B cell (primary cell): Measurements from ENCODE around the gene KCNMB2. TPM values are rescaled to one million over a fixed set of nuclear protein-coding genes. Genes with fewer than 3 reads are reported as not detected.

ENCODE experiments used
- ATAC-seq: fragments of 200-7000 bp; cut with Tn5 transposase; one replicate; pipeline ENCODE4 v1.10.0; 2021; ENCODE audit warnings: low read depth, mild to moderate bottlenecking, moderate number of reproducible peaks, moderate library complexity
- CTCF ChIA-PET: fragments of 350-600 bp; sonication (Branson Sonifier 250); formaldehyde crosslinking; loops from one replicate; lab custom pipeline; 2021; ENCODE audit warnings: antibody characterized with exemption, inconsistent platforms; lab: Charles Lee
- POLR2A ChIA-PET: fragments of 350-600 bp; sonication (Branson Sonifier 250); formaldehyde crosslinking; loops from one replicate; lab custom pipeline; 2021; ENCODE audit warnings: antibody characterized with exemption; lab: Charles Lee
- DNase-seq: peaks from one replicate; pipeline ENCODE4 v3.0.0; 2013
- H2AFZ ChIP-seq: 2 replicates; pipeline ENCODE4 v1.6.1; 2012; ENCODE audit warnings: mild to moderate bottlenecking, low read depth, low read length; ENCODE audit not compliant: insufficient read depth, poor library complexity, severe bottlenecking
- H3K27ac ChIP-seq, 2 donors: 1 replicate in 1 of 2; 2 replicates in 1 of 2; pipeline ENCODE4 v1.5.1; 2012 to 2013; ENCODE audit warnings: low read length in 2 of 2, mild to moderate bottlenecking in 2 of 2, moderate library complexity in 1 of 2
- H3K27me3 ChIP-seq, 4 experiments: fragments of 200-600 bp in 1 of 4; sonication (generic) in 1 of 4; replicated peaks in 1 of 4; 1 replicate in 2 of 4; 2 replicates in 2 of 4; pipeline versions ENCODE4 v1.6.1 to v1.7.0; 2013 to 2016; ENCODE audit warnings: low read length in 3 of 4, mild to moderate bottlenecking in 2 of 4, mixed read lengths in 1 of 4, moderate library complexity in 1 of 4; ENCODE audit not compliant: insufficient read depth in 4 of 4, control insufficient read depth in 3 of 4; ENCODE audit errors: control extremely low read depth in 1 of 4
- H3K36me3 ChIP-seq, 2 experiments: replicated peaks in 1 of 2; 1 replicate in 1 of 2; 2 replicates in 1 of 2; pipeline versions ENCODE4 v1.6.1 to v1.7.1; 2013; ENCODE audit warnings: low read length in 1 of 2; ENCODE audit not compliant: insufficient read depth in 2 of 2, control insufficient read depth in 1 of 2; ENCODE audit errors: control extremely low read depth in 1 of 2, extremely low read depth in 1 of 2
- H3K4me1 ChIP-seq, 2 donors: fragments of 200-600 bp in 1 of 2; sonication (generic) in 1 of 2; 1 replicate in 1 of 2; 2 replicates in 1 of 2; pipeline versions ENCODE4 v1.5.1 to v1.6.1; 2013 to 2017; ENCODE audit warnings: low read length in 2 of 2; ENCODE audit not compliant: control insufficient read depth in 2 of 2, insufficient read depth in 2 of 2
- H3K4me2 ChIP-seq: replicated peaks from 2 replicates; pipeline ENCODE3; 2012; ENCODE audit warnings: mild to moderate bottlenecking, low read depth, low read length; ENCODE audit not compliant: poor library complexity, severe bottlenecking
- H3K4me3 ChIP-seq, 5 experiments: fragments of 200-600 bp in 1 of 5; sonication (generic) in 1 of 5; 1 replicate in 3 of 5; 2 replicates in 2 of 5; pipeline versions ENCODE4 v1.5.1 to v1.7.0; 2011 to 2016; ENCODE audit warnings: low read length in 4 of 5, mild to moderate bottlenecking in 4 of 5, low read depth in 2 of 5, control low read depth in 1 of 5, moderate library complexity in 1 of 5; ENCODE audit not compliant: insufficient read depth in 1 of 5; ENCODE audit errors: control extremely low read depth in 1 of 5, extremely low read depth in 1 of 5
- H3K79me2 ChIP-seq: fragments of 200-600 bp; sonication (generic); one replicate; pipeline ENCODE4 v1.6.0; 2016; ENCODE audit warnings: low read length; ENCODE audit not compliant: control insufficient read depth, insufficient read depth
- H3K9ac ChIP-seq: fragments of 200-600 bp; sonication (generic); 2 replicates; pipeline ENCODE4 v1.6.1; 2017; ENCODE audit warnings: mild to moderate bottlenecking, low read length, moderate library complexity
- H3K9me3 ChIP-seq, 3 donors: one replicate each; pipeline versions ENCODE4 v1.6.1 to v1.7.1; 2013; ENCODE audit warnings: low read length in 2 of 3; ENCODE audit not compliant: control insufficient read depth in 2 of 3, insufficient read depth in 1 of 3; ENCODE audit errors: control extremely low read depth in 1 of 3
- H4K20me1 ChIP-seq: 2 replicates; pipeline ENCODE4 v1.6.0; 2012; ENCODE audit warnings: mild to moderate bottlenecking, low read length; ENCODE audit not compliant: insufficient read depth, control insufficient read depth, poor library complexity, severe bottlenecking
- H3K27ac Mint-ChIP-seq: one replicate; pipeline ENCODE4 v1.8.0; 2021; ENCODE audit warnings: mixed read lengths
- H3K27me3 Mint-ChIP-seq: one replicate; pipeline ENCODE4 v1.8.0; 2021; ENCODE audit warnings: mixed read lengths
- H3K4me1 Mint-ChIP-seq: one replicate; pipeline ENCODE4 v1.8.0; 2021; ENCODE audit warnings: mixed read lengths
- H3K4me3 Mint-ChIP-seq: one replicate; pipeline ENCODE4 v1.8.0; 2021; ENCODE audit warnings: mixed read lengths
- H3K9me3 Mint-ChIP-seq: one replicate; pipeline ENCODE4 v1.8.0; 2022; ENCODE audit warnings: mixed read lengths; ENCODE audit not compliant: insufficient read depth
- EZH2 ChIP-seq: IDR thresholded peaks from 2 replicates; pipeline ENCODE4 v1.6.1; 2012; ENCODE audit warnings: borderline replicate concordance, low read depth, mild to moderate bottlenecking, moderate library complexity, low read length; ENCODE audit not compliant: insufficient read depth, poor library complexity, severe bottlenecking
- WGBS: methylation state at CpG from one replicate; pipeline ENCODE4 v1.1.5; 2013; ENCODE audit warnings: missing lambda C conversion rate; ENCODE audit not compliant: insufficient coverage; 5-methylcytosine and 5-hydroxymethylcytosine counted together
- intact Hi-C: fragments of 100-400 bp; cut with micrococcal nuclease; formaldehyde crosslinking; loops from one replicate; pipeline ENCODE4 v1.10.0; 2022
- polyA plus RNA-seq: library from polyadenylated mRNA; depleted of rRNA; stranded (reverse); fragments of >200 nt; gene quantifications from 2 replicates; pipeline ENCODE4 v1.2.3, GENCODE V29; 2012
- total RNA-seq, 2 donors: library from RNA; stranded (reverse); fragments of 120-200 nt in 1 of 2; gene quantifications; 1 replicate in 1 of 2; 2 replicates in 1 of 2; pipeline versions ENCODE4 v1.2.3 to v1.2.4, GENCODE V29; 2013 to 2022
- TF ChIP-seq, protein P1 (sequence below): fragments of 200-600 bp; IDR thresholded peaks from one replicate; pipeline ENCODE4 v1.8.0; 2022; ENCODE audit warnings: antibody characterized with exemption, mild to moderate bottlenecking

Gene KCNMB2
- total and polyA plus RNA-seq, 2 donors (not counting 1 experiment from before 2014, with no cell fraction given), result not detected

GRCh38 chr3:178512647-178513046 lies 23.6 kb upstream of the KCNMB2 start:
- no peaks in the 10 kb centered on the region for H3K4me1 ChIP-seq
- H3K36me3 ChIP-seq, result no peaks in the 10 kb centered on the region
- Mint-ChIP-seq H3K9me3 (no peaks in the 10 kb centered on the region), H3K4me1 (no peaks in the 10 kb centered on the region), H3K27me3 (peaks cover 4% of the 10 kb centered on the region), H3K27ac (no peak overlapping the region), H3K4me3 (no peak overlapping the region)
- H3K27ac ChIP-seq, result no peak overlapping the region
- H3K4me2 ChIP-seq, result no peak overlapping the region
- H4K20me1 ChIP-seq, result no peaks in the 10 kb centered on the region
- no peaks in the 10 kb centered on the region for H3K27me3 ChIP-seq
- intact Hi-C loops, result no loop called here
- no peak overlapping the region for H2AFZ ChIP-seq
- 93% methylated on average over 2 of the region's 5 CpGs for WGBS
- ChIA-PET POLR2A (no interaction called here), CTCF (no interaction called here)
- no peak overlapping the region for H3K4me3 ChIP-seq
- no peak for DNase-seq
- no peaks in the 10 kb centered on the region for H3K79me2 ChIP-seq
- no peak overlapping the region for H3K9ac ChIP-seq
- no peak for TF ChIP-seq EZH2
- TF ChIP-seq, protein P1, sequence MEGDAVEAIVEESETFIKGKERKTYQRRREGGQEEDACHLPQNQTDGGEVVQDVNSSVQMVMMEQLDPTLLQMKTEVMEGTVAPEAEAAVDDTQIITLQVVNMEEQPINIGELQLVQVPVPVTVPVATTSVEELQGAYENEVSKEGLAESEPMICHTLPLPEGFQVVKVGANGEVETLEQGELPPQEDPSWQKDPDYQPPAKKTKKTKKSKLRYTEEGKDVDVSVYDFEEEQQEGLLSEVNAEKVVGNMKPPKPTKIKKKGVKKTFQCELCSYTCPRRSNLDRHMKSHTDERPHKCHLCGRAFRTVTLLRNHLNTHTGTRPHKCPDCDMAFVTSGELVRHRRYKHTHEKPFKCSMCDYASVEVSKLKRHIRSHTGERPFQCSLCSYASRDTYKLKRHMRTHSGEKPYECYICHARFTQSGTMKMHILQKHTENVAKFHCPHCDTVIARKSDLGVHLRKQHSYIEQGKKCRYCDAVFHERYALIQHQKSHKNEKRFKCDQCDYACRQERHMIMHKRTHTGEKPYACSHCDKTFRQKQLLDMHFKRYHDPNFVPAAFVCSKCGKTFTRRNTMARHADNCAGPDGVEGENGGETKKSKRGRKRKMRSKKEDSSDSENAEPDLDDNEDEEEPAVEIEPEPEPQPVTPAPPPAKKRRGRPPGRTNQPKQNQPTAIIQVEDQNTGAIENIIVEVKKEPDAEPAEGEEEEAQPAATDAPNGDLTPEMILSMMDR, result no peak
- ATAC-seq, result no peak
- no peaks in the 10 kb centered on the region for H3K9me3 ChIP-seq

DNA sequence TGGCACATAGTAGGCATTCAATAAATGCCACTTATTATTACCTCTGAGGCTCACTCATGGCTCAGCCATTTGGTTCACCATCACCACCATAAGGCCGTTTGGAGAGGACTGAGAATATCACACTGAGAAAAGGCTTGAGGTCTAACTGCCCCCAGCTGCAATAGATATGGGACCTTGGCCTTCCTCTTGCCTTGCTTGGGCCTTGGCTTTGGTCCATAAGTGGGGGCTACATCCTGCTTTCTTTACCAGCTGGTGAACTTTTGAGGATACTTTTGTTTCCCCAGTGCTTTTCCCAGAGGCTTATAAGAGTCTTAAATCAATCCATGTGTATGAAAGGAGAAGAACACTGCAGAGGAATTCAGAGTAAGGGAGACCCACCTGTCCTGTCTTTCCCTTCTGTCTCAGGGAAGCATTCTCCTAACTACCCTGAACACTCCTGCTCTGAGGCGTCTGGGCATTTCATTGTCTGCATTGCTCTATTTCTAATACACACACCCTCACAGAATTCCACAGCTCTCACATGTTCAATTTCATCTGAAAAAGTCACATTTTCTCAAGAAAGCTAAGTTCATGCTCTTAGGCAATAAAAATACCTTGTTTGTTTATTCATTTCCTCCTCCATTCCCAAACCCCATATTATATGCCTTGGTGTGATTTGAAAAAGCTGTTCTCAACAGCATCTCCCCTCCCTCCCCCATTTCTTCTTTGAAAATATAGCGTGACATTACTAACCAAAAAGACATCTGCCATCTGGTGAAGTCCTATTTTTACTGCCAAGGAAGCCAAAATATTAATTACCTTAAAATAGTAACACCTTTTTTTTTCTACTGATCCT lies 22.5 kb upstream of the KCNMB2 start:
- no peaks in the 10 kb centered on the region for H3K9me3 Mint-ChIP-seq
- Histone ChIP-seq H3K4me1 (no peaks in the 10 kb centered on the region), H3K4me3 (no peak overlapping the region), H4K20me1 (no peaks in the 10 kb centered on the region), H3K9me3 (no peaks in the 10 kb centered on the region), H3K27ac (no peak overlapping the region), H3K9ac (no peak overlapping the region), H3K4me2 (no peak overlapping the region), H3K79me2 (no peaks in the 10 kb centered on the region), H3K27me3 (no peaks in the 10 kb centered on the region), H2AFZ (no peak overlapping the region), H3K36me3 (no peaks in the 10 kb centered on the region)
- no peak overlapping the region for H3K27ac Mint-ChIP-seq
- POLR2A ChIA-PET, result no interaction called here
- H3K4me1 Mint-ChIP-seq, result no peaks in the 10 kb centered on the region
- ATAC-seq, result no peak
- CTCF ChIA-PET, result no interaction called here
- DNase-seq, result no peak
- no peak overlapping the region for H3K4me3 Mint-ChIP-seq
- TF ChIP-seq, protein P1, result no peak
- no peak for TF ChIP-seq EZH2
- H3K27me3 Mint-ChIP-seq, result peaks cover 4% of the 10 kb centered on the region
- 100% methylated on average over 1 of the region's 3 CpGs for WGBS
- intact Hi-C loops, result no loop called here
